Trophoblast cell (in vitro differentiated cells and primary cell): ENCODE measurements around the gene ATP1A1.

ENCODE experiments used
- DNase-seq, 2 donors: peaks; one replicate each; pipeline ENCODE4 v3.0.0-alpha.2; 2016
- H2AFZ ChIP-seq: 2 replicates; pipeline ENCODE4 v1.6.1; 2013; ENCODE audit warnings: low read length, moderate library complexity, mild to moderate bottlenecking; ENCODE audit not compliant: insufficient read depth, poor library complexity
- H2AK5ac ChIP-seq: 2 replicates; pipeline ENCODE4 v1.6.1; 2013; ENCODE audit warnings: mild to moderate bottlenecking, low read length
- H2BK120ac ChIP-seq: 2 replicates; pipeline ENCODE4 v1.6.1; 2013; ENCODE audit warnings: low read length, mild to moderate bottlenecking, moderate library complexity; ENCODE audit not compliant: insufficient read depth, poor library complexity
- H2BK12ac ChIP-seq: 2 replicates; pipeline ENCODE4 v1.6.1; 2013; ENCODE audit warnings: mild to moderate bottlenecking, low read length, moderate library complexity
- H2BK5ac ChIP-seq: 2 replicates; pipeline ENCODE4 v1.6.1; 2013; ENCODE audit warnings: low read length, low read depth, moderate library complexity, mild to moderate bottlenecking; ENCODE audit not compliant: poor library complexity
- H3K14ac ChIP-seq: 2 replicates; pipeline ENCODE4 v1.6.1; 2013; ENCODE audit warnings: mild to moderate bottlenecking, low read length
- H3K18ac ChIP-seq: 2 replicates; pipeline ENCODE4 v1.6.1; 2013; ENCODE audit warnings: mild to moderate bottlenecking, low read length
- H3K23ac ChIP-seq: 2 replicates; pipeline ENCODE4 v1.6.1; 2013; ENCODE audit warnings: low read length
- H3K27ac ChIP-seq: 2 replicates; pipeline ENCODE4 v1.5.1; 2013; ENCODE audit warnings: low read depth, mild to moderate bottlenecking, inconsistent platforms, low read length, moderate library complexity
- H3K27me3 ChIP-seq: 2 replicates; pipeline ENCODE4 v1.6.1; 2013; ENCODE audit warnings: inconsistent platforms, mild to moderate bottlenecking, low read length, moderate library complexity; ENCODE audit not compliant: insufficient read depth
- H3K36me3 ChIP-seq, 2 experiments: 1 replicate in 1 of 2; 2 replicates in 1 of 2; pipeline ENCODE4 v1.6.1; 2013; ENCODE audit warnings: low read length in 2 of 2, mild to moderate bottlenecking in 2 of 2, moderate library complexity in 1 of 2; ENCODE audit not compliant: insufficient read depth in 2 of 2, control insufficient read depth in 1 of 2
- H3K4ac ChIP-seq: 2 replicates; pipeline ENCODE4 v1.6.1; 2013; ENCODE audit warnings: low read depth, mild to moderate bottlenecking, low read length, moderate library complexity
- H3K4me1 ChIP-seq, 2 experiments: 1 replicate in 1 of 2; 2 replicates in 1 of 2; pipeline ENCODE4 v1.6.1; 2013; ENCODE audit warnings: low read length in 2 of 2, mild to moderate bottlenecking in 2 of 2, moderate library complexity in 1 of 2; ENCODE audit not compliant: insufficient read depth in 2 of 2, control insufficient read depth in 1 of 2
- H3K4me2 ChIP-seq: 2 replicates; pipeline ENCODE4 v1.6.1; 2013; ENCODE audit warnings: inconsistent platforms, mild to moderate bottlenecking, low read length, moderate library complexity
- H3K4me3 ChIP-seq: 2 replicates; pipeline ENCODE4 v1.5.1; 2013; ENCODE audit warnings: mild to moderate bottlenecking, low read depth, low read length, inconsistent platforms
- H3K79me1 ChIP-seq: one replicate; pipeline ENCODE4 v1.6.1; 2013; ENCODE audit warnings: low read length
- H3K79me2 ChIP-seq: 2 replicates; pipeline ENCODE4 v1.6.1; 2013; ENCODE audit warnings: low read length, mild to moderate bottlenecking; ENCODE audit not compliant: control insufficient read depth, insufficient read depth, poor library complexity
- H3K9ac ChIP-seq: 2 replicates; pipeline ENCODE4 v1.6.1; 2013; ENCODE audit warnings: mild to moderate bottlenecking, low read length
- H3K9me3 ChIP-seq: 2 replicates; pipeline ENCODE4 v1.6.1; 2013; ENCODE audit warnings: low read depth, mild to moderate bottlenecking, control low read depth, inconsistent platforms, low read length; ENCODE audit not compliant: insufficient read depth
- H4K12ac ChIP-seq: 2 replicates; pipeline ENCODE4 v1.6.1; 2013; ENCODE audit warnings: low read depth, mild to moderate bottlenecking, low read length, moderate library complexity
- H4K8ac ChIP-seq: 2 replicates; pipeline ENCODE4 v1.6.1; 2013; ENCODE audit warnings: low read depth, mild to moderate bottlenecking, low read length, moderate library complexity
- H4K91ac ChIP-seq: one replicate; pipeline ENCODE4 v1.6.1; 2013; ENCODE audit warnings: low read depth, mild to moderate bottlenecking, low read length, moderate library complexity
- WGBS: extraction: QIAGEN DNeasy Blood & Tissue Kit; methylation state at CpG from one replicate; pipeline ENCODE4 v1.1.7; 2013; ENCODE audit warnings: missing lambda C conversion rate; ENCODE audit not compliant: insufficient read length, insufficient coverage; ENCODE audit errors: extremely low coverage; 5-methylcytosine and 5-hydroxymethylcytosine counted together

The ATP1A1 gene

DNA sequence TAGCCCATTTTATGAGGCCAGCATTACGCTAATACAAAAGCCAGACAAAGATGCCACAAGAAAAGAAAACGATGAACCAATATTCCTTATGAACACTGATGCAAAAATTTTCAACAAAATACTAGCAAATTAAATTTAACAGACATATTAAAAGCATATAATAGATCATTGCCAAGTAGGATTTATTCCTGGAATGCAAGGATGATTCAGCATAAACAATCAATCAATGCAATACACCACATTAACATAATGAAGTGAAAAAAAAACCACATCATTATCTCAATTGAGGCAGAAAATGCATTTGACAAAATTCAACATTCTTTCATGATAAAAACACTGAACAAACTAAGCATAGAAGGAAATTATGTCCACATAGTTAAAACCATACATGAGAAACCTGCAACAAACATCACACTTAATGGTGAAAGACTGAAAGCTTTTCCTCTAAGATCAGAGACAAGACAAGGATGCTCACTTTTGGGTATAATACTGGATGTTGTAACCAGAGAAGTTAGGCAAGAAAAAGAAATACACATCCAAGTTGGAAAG, 22.9 kb upstream of the ATP1A1 start:
- DNase-seq, result no peak
- no peak overlapping the region for H3K18ac ChIP-seq
- no CpG with 5 or more reads among the region's 2 CpGs for WGBS
- H4K8ac ChIP-seq, result no peak overlapping the region
- H4K12ac ChIP-seq, result no peak overlapping the region
- no peaks in the 10 kb centered on the region for H3K79me1 ChIP-seq
- H2BK120ac ChIP-seq, result no peak overlapping the region
- H3K4me2 ChIP-seq, result no peak overlapping the region
- H3K4me3 ChIP-seq, result no peak overlapping the region
- no peaks in the 10 kb centered on the region for H3K4me1 ChIP-seq
- no peaks in the 10 kb centered on the region for H3K27me3 ChIP-seq
- H2AFZ ChIP-seq, result no peak overlapping the region
- H4K91ac ChIP-seq, result no peak overlapping the region
- H3K9ac ChIP-seq, result no peak overlapping the region
- no peak overlapping the region for H3K14ac ChIP-seq
- H3K79me2 ChIP-seq, result no peaks in the 10 kb centered on the region
- H3K27ac ChIP-seq, result no peak overlapping the region
- H2AK5ac ChIP-seq, result no peak overlapping the region
- H3K9me3 ChIP-seq, result no peaks in the 10 kb centered on the region
- H2BK12ac ChIP-seq, result no peak overlapping the region
- no peaks in the 10 kb centered on the region for H3K36me3 ChIP-seq
- H2BK5ac ChIP-seq, result no peak overlapping the region
- H3K23ac ChIP-seq, result no peak overlapping the region
- no peak overlapping the region for H3K4ac ChIP-seq

DNA sequence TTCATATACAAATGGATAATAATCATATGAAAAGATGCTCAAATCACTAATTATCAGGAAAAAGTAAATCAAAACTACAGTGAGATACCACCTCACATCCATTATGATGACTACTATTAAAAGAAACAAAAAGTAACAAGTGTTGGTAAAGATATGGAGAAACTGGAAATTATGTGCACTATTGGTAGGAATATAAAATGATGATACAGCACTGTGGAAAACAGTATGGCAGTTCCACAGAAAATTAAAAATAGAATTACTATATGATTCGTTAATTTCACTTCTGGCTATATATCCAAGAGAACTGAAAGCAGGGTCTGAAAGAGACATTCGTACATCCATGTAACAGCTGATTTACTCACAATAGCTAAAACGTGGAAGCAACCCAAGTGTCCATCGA, 21.1 kb upstream of the ATP1A1 start:
- Histone ChIP-seq H4K12ac (no peak overlapping the region), H3K79me1 (no peaks in the 10 kb centered on the region), H3K36me3 (no peaks in the 10 kb centered on the region), H2BK120ac (no peak overlapping the region), H3K4me2 (no peak overlapping the region), H2AFZ (no peak overlapping the region), H3K4me3 (no peak overlapping the region), H3K9ac (no peak overlapping the region), H3K27ac (no peak overlapping the region), H3K4ac (no peak overlapping the region), H3K9me3 (no peaks in the 10 kb centered on the region), H3K27me3 (no peaks in the 10 kb centered on the region), H2BK5ac (no peak overlapping the region), H3K4me1 (no peaks in the 10 kb centered on the region), H4K91ac (no peak overlapping the region), H4K8ac (no peak overlapping the region), H2BK12ac (no peak overlapping the region), H2AK5ac (no peak overlapping the region), H3K23ac (no peak overlapping the region), H3K14ac (no peak overlapping the region), H3K79me2 (no peaks in the 10 kb centered on the region), H3K18ac (no peak overlapping the region)
- no CpG with 5 or more reads among the region's 4 CpGs for WGBS
- no peak for DNase-seq

DNA sequence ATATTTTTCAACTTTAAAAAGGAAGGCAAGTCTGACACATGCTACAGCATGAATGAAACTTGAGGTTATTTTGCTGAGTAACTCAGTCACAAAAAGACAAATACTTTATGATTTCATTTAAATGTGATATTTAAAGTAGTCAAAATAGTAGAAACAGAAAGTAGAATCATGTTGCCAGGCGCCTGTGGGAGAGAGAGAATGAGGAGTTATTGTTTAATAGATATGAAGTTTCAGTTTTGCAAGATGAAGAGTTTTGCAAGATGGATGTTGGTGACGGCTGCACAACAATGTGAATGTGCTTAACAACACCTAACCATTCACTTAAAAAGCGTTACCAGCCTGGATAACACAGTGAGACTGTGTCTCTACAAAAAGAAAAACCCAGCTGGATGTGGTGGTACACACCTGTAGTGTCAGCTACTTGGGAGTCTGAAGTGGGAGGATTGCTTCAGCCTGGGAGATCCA, 20.7 kb upstream of the ATP1A1 start:
- H4K12ac ChIP-seq, result no peak overlapping the region
- no peak overlapping the region for H4K91ac ChIP-seq
- no peak overlapping the region for H3K4me3 ChIP-seq
- no peak overlapping the region for H3K23ac ChIP-seq
- H4K8ac ChIP-seq, result no peak overlapping the region
- no peak overlapping the region for H3K4ac ChIP-seq
- DNase-seq, result no peak
- no peak overlapping the region for H2BK12ac ChIP-seq
- H3K36me3 ChIP-seq, result no peaks in the 10 kb centered on the region
- H3K79me1 ChIP-seq, result no peaks in the 10 kb centered on the region
- no peak overlapping the region for H2AFZ ChIP-seq
- no peak overlapping the region for H3K9ac ChIP-seq
- H3K27ac ChIP-seq, result no peak overlapping the region
- H3K14ac ChIP-seq, result no peak overlapping the region
- no peaks in the 10 kb centered on the region for H3K27me3 ChIP-seq
- no peak overlapping the region for H3K18ac ChIP-seq
- H3K4me2 ChIP-seq, result no peak overlapping the region
- no peak overlapping the region for H2AK5ac ChIP-seq
- no CpG with 5 or more reads among the region's 3 CpGs for WGBS
- no peaks in the 10 kb centered on the region for H3K79me2 ChIP-seq
- H3K9me3 ChIP-seq, result no peaks in the 10 kb centered on the region
- no peak overlapping the region for H2BK5ac ChIP-seq
- H3K4me1 ChIP-seq, result no peaks in the 10 kb centered on the region
- H2BK120ac ChIP-seq, result no peak overlapping the region

DNA sequence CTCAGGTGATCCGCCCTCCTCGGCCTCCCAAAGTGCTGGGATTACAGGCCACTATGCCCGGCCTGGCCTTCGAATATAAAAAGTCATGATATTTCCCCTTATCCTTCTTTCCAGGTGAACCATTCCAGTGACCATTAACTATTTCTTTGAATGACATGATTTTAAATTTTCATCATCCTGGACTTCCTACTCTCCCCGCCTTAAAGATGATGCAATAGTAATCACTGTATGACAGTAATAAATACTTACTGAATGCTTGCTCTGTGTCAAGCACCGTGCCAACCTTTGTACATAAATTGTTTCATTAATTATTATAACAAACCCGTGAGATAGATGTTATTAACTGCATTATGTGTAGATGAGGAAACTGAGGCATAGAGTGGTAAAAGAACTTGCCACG, 19.9 kb upstream of the ATP1A1 start:
- H3K36me3 ChIP-seq, result no peaks in the 10 kb centered on the region
- WGBS, result no CpG with 5 or more reads among the region's 8 CpGs

More for the DNA sequence above, 19.9 kb upstream of the ATP1A1 start:
- Histone ChIP-seq H4K8ac (no peak overlapping the region), H3K9ac (no peak overlapping the region), H2BK120ac (no peak overlapping the region), H3K27me3 (no peaks in the 10 kb centered on the region), H3K27ac (no peak overlapping the region), H2AFZ (no peak overlapping the region), H3K14ac (no peak overlapping the region), H3K79me2 (no peaks in the 10 kb centered on the region), H4K12ac (no peak overlapping the region), H2BK12ac (no peak overlapping the region), H3K79me1 (no peaks in the 10 kb centered on the region), H3K4me3 (no peak overlapping the region), H2AK5ac (no peak overlapping the region), H3K9me3 (no peaks in the 10 kb centered on the region), H3K23ac (no peak overlapping the region), H3K4me1 (no peaks in the 10 kb centered on the region), H4K91ac (no peak overlapping the region), H3K4me2 (no peak overlapping the region), H3K18ac (no peak overlapping the region), H2BK5ac (no peak overlapping the region), H3K4ac (no peak overlapping the region)
- DNase-seq, result no peak
